Caco-2 (cell line): ENCODE data around the gene CCL4. TPM values are rescaled to one million over a fixed set of nuclear protein-coding genes. Genes with fewer than 3 reads are reported as not detected.

Experiments
- BruUV-seq: library from RNA; stranded (reverse); fragments of 400-500 nt; replicated peaks from 2 replicates; lab custom pipeline; 2021; lab: Mats Ljungman, UMichigan
- CTCF ChIA-PET: fragments of 300-600 bp; sonication (Branson Sonifier 250); formaldehyde crosslinking; loops from one replicate; lab custom pipeline; 2022; ENCODE audit warnings: antibody characterized with exemption; lab: Charles Lee
- POLR2A ChIA-PET: fragments of 300-600 bp; sonication (Branson Sonifier 250); formaldehyde crosslinking; loops from one replicate; lab custom pipeline; 2022; ENCODE audit warnings: antibody characterized with exemption; lab: Charles Lee
- DNase-seq, 2 experiments: peaks; one replicate each; pipeline versions ENCODE4 v3.0.0 to v3.0.0-alpha.2; 2020 to 2022
- H3K27me3 ChIP-seq: replicated peaks from 2 replicates; pipeline ENCODE4 v1.6.0; 2011; ENCODE audit warnings: low read length; ENCODE audit not compliant: control insufficient read depth, insufficient read depth
- H3K36me3 ChIP-seq: 2 replicates; pipeline ENCODE4 v1.5.1; 2011; ENCODE audit warnings: low read length; ENCODE audit not compliant: control insufficient read depth, insufficient read depth
- H3K4me1 ChIP-seq: fragments of 250-450 bp; sonication (Bioruptor Pico); 2 replicates; pipeline ENCODE4 v1.5.1; 2020; ENCODE audit warnings: mild to moderate bottlenecking
- H3K4me3 ChIP-seq: 2 replicates; pipeline ENCODE4 v1.5.1; 2011; ENCODE audit warnings: low read depth, mild to moderate bottlenecking, control low read depth, low read length
- H3K9me3 ChIP-seq: fragments of 250-450 bp; sonication (Bioruptor Pico); 2 replicates; pipeline ENCODE4 v1.5.1; 2020; ENCODE audit warnings: mild to moderate bottlenecking, moderate library complexity
- H3K27ac Mint-ChIP-seq: one replicate; pipeline ENCODE4 v1.8.0; 2022; ENCODE audit warnings: mixed read lengths; ENCODE audit not compliant: unreplicated experiment
- H3K27me3 Mint-ChIP-seq: one replicate; pipeline ENCODE4 v1.8.0; 2022; ENCODE audit warnings: mixed read lengths; ENCODE audit not compliant: insufficient read depth, unreplicated experiment
- H3K36me3 Mint-ChIP-seq: one replicate; pipeline ENCODE4 v1.8.0; 2022; ENCODE audit warnings: mild to moderate bottlenecking, mixed read lengths; ENCODE audit not compliant: insufficient read depth, unreplicated experiment
- H3K4me1 Mint-ChIP-seq: one replicate; pipeline ENCODE4 v1.8.0; 2022; ENCODE audit warnings: low read depth, mixed read lengths; ENCODE audit not compliant: unreplicated experiment
- H3K4me3 Mint-ChIP-seq: one replicate; pipeline ENCODE4 v1.8.0; 2022; ENCODE audit warnings: mild to moderate bottlenecking, moderate library complexity, mixed read lengths; ENCODE audit not compliant: unreplicated experiment
- H3K9me3 Mint-ChIP-seq: one replicate; pipeline ENCODE4 v1.8.0; 2022; ENCODE audit warnings: mixed read lengths; ENCODE audit not compliant: unreplicated experiment
- intact Hi-C: fragments of 100-400 bp; cut with micrococcal nuclease; formaldehyde crosslinking; loops from one replicate; pipeline ENCODE4 v1.10.0; 2022; ENCODE audit not compliant: unreplicated experiment
- total RNA-seq: library from RNA; stranded (reverse); gene quantifications from 2 replicates; pipeline ENCODE4 v1.2.3, GENCODE V29; 2022
- TF ChIP-seq, protein P1 (sequence below), 2 experiments: fragments of 200-600 bp in 1 of 2; IDR thresholded peaks; 1 replicate in 1 of 2; 2 replicates in 1 of 2; pipeline versions ENCODE4 v1.5.1 to v1.8.0; 2011 to 2022; ENCODE audit warnings: antibody characterized with exemption in 1 of 2, control low read depth in 1 of 2, inconsistent platforms in 1 of 2, low read depth in 1 of 2, low read length in 1 of 2, mild to moderate bottlenecking in 1 of 2, moderate library complexity in 1 of 2; ENCODE audit not compliant: insufficient read depth in 1 of 2, severe bottlenecking in 1 of 2, unreplicated experiment in 1 of 2

Gene CCL4
- total RNA-seq, 1 experiment from 2014 or later = not detected

DNA sequence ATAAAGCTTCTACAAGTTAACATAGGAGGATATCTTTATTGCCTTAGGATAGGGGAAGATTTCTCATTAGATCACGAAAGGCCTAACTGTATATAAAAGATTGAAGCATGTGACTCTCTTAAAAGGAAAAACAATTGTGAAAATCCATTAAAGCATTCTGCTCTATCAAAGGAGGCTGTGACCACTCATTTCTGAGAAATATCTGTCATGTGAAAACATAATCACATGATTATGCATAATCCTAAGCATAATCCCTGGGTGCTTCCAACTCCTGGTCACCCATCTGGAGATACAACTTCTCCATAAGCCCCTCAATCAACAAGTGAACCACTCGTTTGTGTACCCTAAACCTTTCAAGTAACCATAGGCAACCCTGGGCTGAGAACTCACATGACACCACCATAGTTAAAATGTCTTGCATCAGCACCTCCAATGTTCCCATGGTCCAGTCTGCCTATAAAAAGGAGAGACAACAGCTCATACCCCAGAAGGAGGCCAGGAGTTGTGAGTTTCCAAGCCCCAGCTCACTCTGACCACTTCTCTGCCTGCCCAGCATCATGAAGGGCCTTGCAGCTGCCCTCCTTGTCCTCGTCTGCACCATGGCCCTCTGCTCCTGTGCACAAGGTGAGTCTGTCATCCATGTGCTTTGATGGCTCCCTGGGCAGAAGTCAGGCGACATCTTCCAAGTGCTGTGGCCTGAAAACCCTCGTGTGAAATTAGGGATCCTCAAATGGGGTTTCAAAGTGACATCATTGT is 39.7 kb upstream of the CCL4 start, which contains the start of gene CCL18:
TSS of gene CCL18 (plus strand) at position 487 of the 756 bp plus-strand sequence. CDS start at position 558, 71 bp downstream.
- Mint-ChIP-seq H3K27me3 (peaks cover 3% of the 10 kb centered on the region), H3K27ac (no peak within 1 kb of the TSS), H3K9me3 (no peaks in the 10 kb centered on the region), H3K4me1 (no peaks in the 10 kb centered on the region), H3K36me3 (no peaks in the 10 kb centered on the region), H3K4me3 (no peak within 1 kb of the TSS)
- Histone ChIP-seq H3K9me3 (no peaks in the 10 kb centered on the region), H3K4me3 (no peak within 1 kb of the TSS), H3K27me3 (no peaks in the 10 kb centered on the region), H3K36me3 (no peaks in the 10 kb centered on the region), H3K4me1 (no peaks in the 10 kb centered on the region)
- BruUV-seq = no TSS peak
- TF ChIP-seq, protein P1, sequence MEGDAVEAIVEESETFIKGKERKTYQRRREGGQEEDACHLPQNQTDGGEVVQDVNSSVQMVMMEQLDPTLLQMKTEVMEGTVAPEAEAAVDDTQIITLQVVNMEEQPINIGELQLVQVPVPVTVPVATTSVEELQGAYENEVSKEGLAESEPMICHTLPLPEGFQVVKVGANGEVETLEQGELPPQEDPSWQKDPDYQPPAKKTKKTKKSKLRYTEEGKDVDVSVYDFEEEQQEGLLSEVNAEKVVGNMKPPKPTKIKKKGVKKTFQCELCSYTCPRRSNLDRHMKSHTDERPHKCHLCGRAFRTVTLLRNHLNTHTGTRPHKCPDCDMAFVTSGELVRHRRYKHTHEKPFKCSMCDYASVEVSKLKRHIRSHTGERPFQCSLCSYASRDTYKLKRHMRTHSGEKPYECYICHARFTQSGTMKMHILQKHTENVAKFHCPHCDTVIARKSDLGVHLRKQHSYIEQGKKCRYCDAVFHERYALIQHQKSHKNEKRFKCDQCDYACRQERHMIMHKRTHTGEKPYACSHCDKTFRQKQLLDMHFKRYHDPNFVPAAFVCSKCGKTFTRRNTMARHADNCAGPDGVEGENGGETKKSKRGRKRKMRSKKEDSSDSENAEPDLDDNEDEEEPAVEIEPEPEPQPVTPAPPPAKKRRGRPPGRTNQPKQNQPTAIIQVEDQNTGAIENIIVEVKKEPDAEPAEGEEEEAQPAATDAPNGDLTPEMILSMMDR (IDR thresholded peaks at IDR 0.05; ENCODE audit: insufficient read depth in 1 of 2, low read depth in 1 of 2, low read length in 1 of 2, severe bottlenecking in 1 of 2, unreplicated experiment in 1 of 2) = no peak
- no peak for DNase-seq
- CTCF ChIA-PET = no interaction called here
- POLR2A ChIA-PET = no interaction called here
- intact Hi-C loops = no loop called here

DNA sequence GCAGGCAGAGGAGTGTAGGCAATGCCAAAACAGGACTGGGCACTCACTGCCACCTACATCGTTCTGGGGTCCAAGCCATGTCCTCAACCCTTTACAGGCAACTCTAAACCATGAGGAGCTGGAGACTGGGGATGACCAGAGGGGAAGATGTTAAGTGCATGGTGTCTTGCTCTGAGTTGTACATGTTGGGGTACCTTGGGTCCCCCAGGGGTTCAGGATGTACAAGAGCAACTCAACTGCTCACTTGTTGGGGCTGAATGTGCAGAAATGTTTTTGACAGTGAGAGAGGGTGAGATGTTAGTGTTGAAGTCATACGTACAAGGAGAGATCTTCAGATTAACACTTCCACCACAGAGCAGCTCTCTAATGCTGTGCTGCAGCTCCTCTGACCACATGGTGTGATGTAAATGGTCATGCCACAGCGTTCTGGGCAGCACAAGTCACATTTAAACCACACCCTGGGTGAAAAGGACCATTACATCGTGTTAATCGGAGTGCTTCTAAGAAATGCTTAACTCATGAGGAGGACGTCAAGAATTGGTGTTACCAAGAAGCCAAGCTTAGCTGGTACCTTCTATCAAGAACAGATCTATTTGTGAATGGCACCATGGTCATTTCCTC is 37.2 kb upstream of the CCL4 start:
- Mint-ChIP-seq H3K36me3 (no peaks in the 10 kb centered on the region), H3K27ac (no peak overlapping the region), H3K4me1 (no peaks in the 10 kb centered on the region), H3K4me3 (no peak overlapping the region), H3K27me3 (no peaks in the 10 kb centered on the region), H3K9me3 (no peaks in the 10 kb centered on the region)
- no TSS peak for BruUV-seq
- Histone ChIP-seq H3K36me3 (no peaks in the 10 kb centered on the region), H3K27me3 (no peaks in the 10 kb centered on the region), H3K9me3 (no peaks in the 10 kb centered on the region), H3K4me3 (no peak overlapping the region), H3K4me1 (no peaks in the 10 kb centered on the region)
- POLR2A ChIA-PET = interaction anchor here (0.6 kb wide), 1 partner anchor 8 kb away, joined by 3 read pairs; no protein-coding TSS in a partner anchor
- intact Hi-C loops = no loop called here
- TF ChIP-seq, protein P1 (IDR thresholded peaks at IDR 0.05; ENCODE audit: insufficient read depth in 1 of 2, low read depth in 1 of 2, low read length in 1 of 2, severe bottlenecking in 1 of 2, unreplicated experiment in 1 of 2) = no peak
- CTCF ChIA-PET = interaction anchor here (1.2 kb wide), 1 partner anchor 97 kb away, joined by 5 read pairs; no protein-coding TSS in a partner anchor
- no peak for DNase-seq

DNA sequence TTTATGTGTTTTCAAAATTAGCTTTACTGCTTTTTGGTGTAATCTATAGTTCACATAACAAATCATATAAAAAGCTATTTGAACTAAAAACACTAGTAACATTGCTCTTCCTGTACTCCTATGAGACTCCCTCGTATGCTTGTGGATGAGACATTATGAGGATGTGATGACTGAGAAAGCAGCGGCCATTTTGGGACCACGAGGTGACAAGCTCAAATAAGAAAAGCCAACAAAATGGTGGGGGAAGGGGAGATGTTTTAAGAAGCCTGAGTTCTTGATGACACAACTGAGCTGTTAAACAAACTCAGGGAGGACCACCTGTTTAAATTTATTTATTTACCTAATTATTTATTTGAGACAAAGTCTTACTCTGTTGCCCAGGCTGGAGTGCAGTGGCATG is 35.1 kb upstream of the CCL4 start:
- DNase-seq = no peak
- Histone ChIP-seq H3K4me1 (no peaks in the 10 kb centered on the region), H3K27me3 (no peaks in the 10 kb centered on the region), H3K36me3 (no peaks in the 10 kb centered on the region), H3K4me3 (no peak overlapping the region), H3K9me3 (no peaks in the 10 kb centered on the region)
- BruUV-seq = no TSS peak
- intact Hi-C loops = no loop called here
- H3K27ac Mint-ChIP-seq = no peak overlapping the region
- H3K4me1 Mint-ChIP-seq = no peaks in the 10 kb centered on the region
- H3K4me3 Mint-ChIP-seq = no peak overlapping the region
- no peaks in the 10 kb centered on the region for H3K36me3 Mint-ChIP-seq
- TF ChIP-seq, protein P1 (IDR thresholded peaks at IDR 0.05; ENCODE audit: insufficient read depth in 1 of 2, low read depth in 1 of 2, low read length in 1 of 2, severe bottlenecking in 1 of 2, unreplicated experiment in 1 of 2) = no peak
- POLR2A ChIA-PET = no interaction called here
- CTCF ChIA-PET = interaction anchor here (1.9 kb wide), 1 partner anchor 99 kb away, joined by 5 read pairs; no protein-coding TSS in a partner anchor
- H3K27me3 Mint-ChIP-seq = no peaks in the 10 kb centered on the region
- no peaks in the 10 kb centered on the region for H3K9me3 Mint-ChIP-seq
